Measurements from ENCODE around the gene BCL11A.

Gene BCL11A

GRCh38 chr2:60558536-60558935, 5.1 kb upstream of the BCL11A start:
- DNase-seq = no peak

DNA sequence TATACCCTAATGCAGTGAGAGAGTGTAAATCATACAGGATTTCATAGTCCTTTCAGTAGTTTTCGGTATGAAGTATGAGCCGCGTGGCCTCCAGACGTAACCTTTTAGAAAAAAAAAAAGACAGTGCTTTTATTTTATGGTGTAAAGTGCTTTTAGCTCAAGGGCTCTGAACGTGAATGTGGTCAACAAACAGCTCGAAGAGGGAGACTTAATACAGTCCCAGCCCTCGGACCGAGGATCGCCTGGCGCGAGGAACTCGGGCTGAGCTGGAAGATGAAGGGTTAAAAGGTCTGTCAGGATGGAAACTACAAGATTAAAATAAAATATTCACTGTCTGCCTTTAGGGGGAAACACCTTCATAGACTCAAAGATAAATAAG, 4.0 kb upstream of the BCL11A start:
- no peak for DNase-seq

- DNase-seq = peak; percentile 12
Measured at GRCh38 chr2:60556576-60557485, 3.4 kb upstream of the BCL11A start.

- DNase-seq = no peak
Measured at GRCh38 chr2:60556175-60556574, 2.7 kb upstream of the BCL11A start.

DNA sequence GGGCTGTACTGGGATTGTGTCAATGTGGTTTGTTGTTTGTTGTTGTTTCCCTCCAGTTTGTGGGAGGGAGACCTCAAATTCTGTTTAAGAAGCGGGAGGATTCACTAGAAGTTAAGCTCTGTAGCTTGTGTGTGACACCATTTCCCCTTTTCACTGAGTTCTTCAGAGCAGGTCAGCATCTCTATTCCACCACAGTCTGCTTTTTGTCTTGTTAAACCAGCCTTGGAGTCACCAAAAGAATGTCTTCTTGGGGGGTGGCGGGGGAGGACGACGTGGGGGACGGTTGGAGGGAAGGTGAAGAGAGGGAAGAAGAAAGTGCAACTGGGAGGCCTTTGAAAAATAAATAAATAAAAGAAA, 2.3 kb upstream of the BCL11A start:
- DNase-seq = no peak

DNA sequence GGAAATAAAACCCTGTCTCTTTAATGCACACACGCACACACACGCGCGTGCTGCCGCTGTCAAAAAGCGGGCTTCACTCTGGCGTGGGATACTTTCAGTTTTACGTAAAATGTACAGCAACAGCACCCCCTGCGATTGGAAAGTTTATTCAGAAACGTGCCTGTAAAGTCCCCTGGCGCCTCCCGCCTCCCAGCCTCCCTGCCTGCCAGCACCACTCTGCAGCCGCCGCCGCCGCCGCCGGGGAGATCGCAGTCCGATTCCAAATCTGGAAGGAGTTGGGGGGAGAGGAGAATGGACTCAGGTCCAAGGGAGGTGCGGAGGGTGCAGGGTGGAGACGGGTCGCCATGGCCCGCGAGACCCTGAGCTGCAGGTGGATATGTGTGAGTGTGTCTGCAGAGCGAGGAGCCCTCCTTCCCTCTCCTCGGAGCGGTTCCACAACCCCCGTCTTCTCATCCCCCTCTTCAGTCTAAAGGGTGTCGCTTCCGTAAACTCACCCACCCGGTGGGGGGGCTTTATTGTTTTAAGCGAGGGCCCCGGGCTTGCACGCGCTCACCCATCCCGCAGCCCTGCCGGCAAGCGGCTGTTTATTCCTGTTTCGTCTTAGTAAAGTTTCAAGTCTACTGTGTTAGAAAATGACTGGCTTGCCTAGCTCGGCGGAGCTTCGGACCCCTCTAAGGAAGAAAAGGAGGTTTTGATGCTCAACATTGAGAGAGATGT, 1.8 kb upstream of the BCL11A start:
- peak; percentile 37 for DNase-seq

- DNase-seq = peak; percentile 19
Measured at GRCh38 chr2:60554646-60555065, 1.2 kb upstream of the BCL11A start.

DNA sequence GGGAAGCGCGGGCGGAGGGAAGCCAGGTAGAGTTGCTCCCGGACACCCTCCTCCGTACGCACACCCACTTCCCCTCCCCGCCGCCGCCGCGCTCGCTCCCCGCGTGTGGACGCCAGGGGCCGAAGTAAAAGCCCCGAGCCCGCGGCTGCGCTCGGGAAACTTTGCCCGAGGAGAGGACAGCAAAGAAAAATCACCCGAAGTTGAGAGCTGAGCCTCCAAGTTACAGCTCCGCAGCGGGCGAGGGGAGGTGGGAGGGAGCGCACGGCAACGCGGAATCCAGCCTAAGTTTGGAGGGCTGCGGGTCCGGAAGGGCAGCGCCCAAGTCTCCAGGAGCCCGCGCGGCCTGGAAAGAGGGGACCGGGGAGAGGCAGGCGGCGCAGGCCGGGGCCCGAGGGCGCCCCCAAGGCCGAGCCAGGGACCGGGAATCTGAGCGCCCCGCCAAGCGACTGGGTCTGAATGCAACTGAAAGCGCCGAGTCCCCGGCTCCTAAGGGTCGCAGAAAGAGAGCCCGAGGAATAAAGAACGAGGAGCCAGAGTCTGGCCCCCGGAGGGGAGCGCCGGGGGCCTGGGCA, 706 bp upstream of the BCL11A start:
- DNase-seq = peak; percentile 39

DNA sequence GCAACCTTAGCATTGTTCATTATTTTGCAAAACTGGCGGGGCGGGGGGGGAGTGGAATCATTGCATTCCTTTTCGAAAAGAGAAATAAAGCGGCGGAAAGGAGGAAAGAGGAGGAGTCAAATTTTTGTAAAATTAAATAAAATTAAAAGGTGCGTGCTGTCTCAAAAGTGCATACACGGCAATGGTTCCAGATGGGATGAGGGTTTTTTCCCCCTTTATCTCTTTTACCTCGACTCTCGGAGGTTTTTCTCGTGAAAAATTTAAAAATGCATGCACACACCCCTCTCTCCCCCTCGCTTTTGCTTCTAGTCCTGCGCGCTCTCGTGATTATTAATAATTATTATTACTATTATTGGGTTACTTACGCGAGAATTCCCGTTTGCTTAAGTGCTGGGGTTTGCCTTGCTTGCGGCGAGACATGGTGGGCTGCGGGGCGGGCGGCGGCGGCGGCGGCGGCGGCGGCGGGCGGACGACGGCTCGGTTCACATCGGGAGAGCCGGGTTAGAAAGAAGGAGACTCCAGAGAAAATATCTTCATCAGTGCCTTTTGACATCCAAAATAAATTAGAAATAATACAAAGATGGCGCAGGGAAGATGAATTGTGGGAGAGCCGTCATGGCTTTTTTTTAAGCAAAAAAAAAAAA, 481 bp downstream of the BCL11A start:
- DNase-seq = no peak

GRCh38 chr2:60552078-60552850, 1.2 kb downstream of the BCL11A start:
- peak; percentile 35 for DNase-seq

GRCh38 chr2:60551240-60552077, 2.0 kb downstream of the BCL11A start:
- DNase-seq = peak; percentile 32

GRCh38 chr2:60550984-60551239, 2.5 kb downstream of the BCL11A start:
- no peak for DNase-seq

DNA sequence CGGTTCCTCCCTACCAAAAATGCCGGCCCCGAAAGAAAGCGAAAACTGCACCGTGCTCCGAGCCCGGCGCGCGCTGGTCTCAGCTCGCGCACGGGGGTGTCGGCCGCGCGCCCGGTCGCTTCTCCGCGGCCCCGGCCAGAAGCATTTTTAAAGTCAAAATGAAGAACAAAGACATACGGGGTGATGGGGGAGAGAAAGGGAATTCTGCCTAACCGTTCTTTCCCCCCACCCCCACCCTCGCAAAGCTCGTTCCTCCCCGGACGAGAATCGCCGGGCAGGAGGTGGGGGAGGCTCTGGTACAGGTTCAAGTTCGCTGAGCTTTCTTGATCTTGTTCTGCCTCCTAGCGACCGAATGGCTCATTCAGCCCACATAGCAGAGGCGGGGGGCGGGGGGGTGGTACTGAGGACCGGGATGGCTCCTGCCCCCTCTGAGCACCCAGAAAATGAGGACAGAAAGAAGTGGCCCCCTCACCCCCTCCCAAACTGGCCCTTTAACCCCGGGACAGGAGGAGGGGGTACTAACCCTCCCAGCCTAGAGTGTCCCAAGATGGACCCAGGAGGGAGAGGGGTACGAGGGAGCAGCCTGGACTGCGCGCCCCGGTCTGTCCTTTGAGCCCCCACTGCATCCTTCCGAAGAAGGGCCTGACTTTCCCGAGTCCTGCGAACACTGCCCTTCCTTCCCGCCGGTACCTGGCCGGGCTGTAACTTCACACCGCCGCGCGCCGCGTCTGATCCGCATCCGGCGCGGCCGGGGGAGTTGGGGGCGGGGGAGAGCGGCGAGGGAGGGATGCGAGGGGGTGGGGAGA, 3.1 kb downstream of the BCL11A start:
- DNase-seq = peak; percentile 69

GRCh38 chr2:60549928-60550177, 3.6 kb downstream of the BCL11A start:
- DNase-seq = peak; percentile 26

DNA sequence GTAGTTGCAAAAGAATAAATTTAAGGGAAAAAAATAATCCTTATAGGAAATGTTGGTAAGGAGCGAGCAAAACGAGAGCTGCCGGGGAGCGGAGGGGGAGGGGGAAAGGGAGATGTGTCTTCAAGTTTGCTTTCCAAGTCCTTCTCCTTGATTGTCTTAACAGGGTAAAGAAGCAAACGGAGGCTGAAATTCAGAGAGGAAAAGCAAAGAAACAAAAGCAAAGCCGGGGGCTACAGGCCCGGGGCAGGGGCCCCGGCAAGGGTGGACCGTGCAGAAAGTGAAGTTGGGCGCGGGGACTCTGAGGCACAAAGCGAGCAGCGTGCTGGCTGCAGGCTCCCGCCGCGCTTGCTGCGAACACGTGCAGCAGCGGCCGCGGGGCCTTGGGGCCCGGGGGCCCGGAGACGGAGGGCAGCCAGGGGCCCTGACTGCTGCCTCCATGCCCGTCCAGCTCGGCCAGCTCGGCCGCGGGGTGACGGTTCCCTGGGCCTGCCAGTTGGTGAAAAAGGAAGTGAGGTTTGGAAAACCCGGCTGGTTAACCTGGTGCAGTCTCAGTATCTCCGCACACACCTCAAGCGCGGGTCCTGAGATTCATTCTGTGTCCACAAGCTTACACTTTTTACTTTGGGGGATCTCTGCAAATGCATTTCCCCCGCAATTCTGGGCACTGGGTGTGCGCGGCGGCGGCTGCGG, 4.1 kb downstream of the BCL11A start:
- peak; percentile 26 for DNase-seq

GRCh38 chr2:60548845-60549237, 4.6 kb downstream of the BCL11A start:
- no peak for DNase-seq

- DNase-seq = no peak
Measured at GRCh38 chr2:60548311-60548710, 5.1 kb downstream of the BCL11A start.

DNA sequence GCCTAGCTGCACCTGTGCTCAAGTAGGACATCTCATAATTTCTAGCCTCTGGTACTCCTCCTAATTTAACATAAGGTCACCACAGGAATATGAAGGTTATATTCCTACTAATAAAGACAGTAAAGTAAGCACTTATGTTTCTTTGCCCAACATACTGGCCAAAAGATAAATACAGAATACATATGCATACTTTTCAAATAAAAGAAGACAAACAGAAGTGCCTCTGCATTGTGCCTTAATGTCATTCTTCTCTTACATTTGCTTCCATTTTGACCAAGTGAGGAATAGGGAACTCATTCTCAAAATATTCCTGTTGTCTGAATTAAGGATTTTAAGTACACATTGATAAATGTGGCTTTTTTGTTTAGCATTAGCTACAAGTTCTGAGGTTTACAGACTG, 5.6 kb downstream of the BCL11A start:
- no peak for DNase-seq

GRCh38 chr2:60546756-60547420, 6.6 kb downstream of the BCL11A start:
- no peak for DNase-seq

- no peak for DNase-seq
Measured at GRCh38 chr2:60544954-60545560, 8.4 kb downstream of the BCL11A start.

Measured in NCI-H146 (cell line).